ENCODE data around the gene SOX6.

Gene SOX6

GRCh38 chr11:16356057-16356760, at the start of gene SOX6:
Gene SOX6 (minus strand): TSS chr11:16356546. CDS start chr11:16341248, 15,298 bp downstream.
- Histone ChIP-seq H3K27ac (no peak within 1 kb of the TSS), H3K27me3 (no peaks in the 10 kb centered on the region), H3K4me3 (ENCODE audit: low read depth in 1 of 2, low read length in 1 of 2) (no peak within 1 kb of the TSS), H3K4me1 (ENCODE audit: control insufficient read depth in 1 of 2, insufficient read depth in 1 of 2, low read depth in 1 of 2, low read length in 1 of 2) (no peaks in the 10 kb centered on the region), H3K9me3 (no peaks in the 10 kb centered on the region), H3K36me3 (no peaks in the 10 kb centered on the region)
- TF ChIP-seq CTCF (IDR thresholded peaks at IDR 0.05): no peak

GRCh38 chr11:16404781-16405285, 48.5 kb upstream of the SOX6 start:
- H3K4me1 ChIP-seq (ENCODE audit: control insufficient read depth in 1 of 2, insufficient read depth in 1 of 2, low read depth in 1 of 2, low read length in 1 of 2): no peaks in the 10 kb centered on the region
- TF ChIP-seq CTCF (IDR thresholded peaks at IDR 0.05): no peak
- no peaks in the 10 kb centered on the region for H3K27me3 ChIP-seq

GRCh38 chr11:16403851-16404250, 47.5 kb upstream of the SOX6 start:
- Histone ChIP-seq H3K27ac (no peak overlapping the region), H3K4me1 (ENCODE audit: control insufficient read depth in 1 of 2, insufficient read depth in 1 of 2, low read depth in 1 of 2, low read length in 1 of 2) (no peaks in the 10 kb centered on the region), H3K27me3 (no peaks in the 10 kb centered on the region), H3K9me3 (no peaks in the 10 kb centered on the region), H3K4me3 (ENCODE audit: low read depth in 1 of 2, low read length in 1 of 2) (no peak overlapping the region), H3K36me3 (no peaks in the 10 kb centered on the region)
- TF ChIP-seq CTCF (IDR thresholded peaks at IDR 0.05): no peak

More at GRCh38 chr11:16404781-16405285, 48.5 kb upstream of the SOX6 start:
- Histone ChIP-seq H3K9me3 (no peaks in the 10 kb centered on the region), H3K36me3 (no peaks in the 10 kb centered on the region), H3K4me3 (ENCODE audit: low read depth in 1 of 2, low read length in 1 of 2) (no peak overlapping the region), H3K27ac (no peak overlapping the region)

- H3K4me3 ChIP-seq (ENCODE audit: low read depth in 1 of 2, low read length in 1 of 2): no peak overlapping the region
- no peaks in the 10 kb centered on the region for H3K9me3 ChIP-seq
- no peaks in the 10 kb centered on the region for H3K4me1 ChIP-seq (ENCODE audit: control insufficient read depth in 1 of 2, insufficient read depth in 1 of 2, low read depth in 1 of 2, low read length in 1 of 2)
- no peaks in the 10 kb centered on the region for H3K36me3 ChIP-seq
- no peaks in the 10 kb centered on the region for H3K27me3 ChIP-seq
- no peak for TF ChIP-seq CTCF (IDR thresholded peaks at IDR 0.05)
- no peak overlapping the region for H3K27ac ChIP-seq
Measured at GRCh38 chr11:16403448-16403803, 47.1 kb upstream of the SOX6 start.

GRCh38 chr11:16402654-16403447, 46.5 kb upstream of the SOX6 start:
- Histone ChIP-seq H3K36me3 (no peaks in the 10 kb centered on the region), H3K4me3 (ENCODE audit: low read depth in 1 of 2, low read length in 1 of 2) (no peak overlapping the region), H3K9me3 (no peaks in the 10 kb centered on the region), H3K27ac (no peak overlapping the region), H3K4me1 (ENCODE audit: control insufficient read depth in 1 of 2, insufficient read depth in 1 of 2, low read depth in 1 of 2, low read length in 1 of 2) (no peaks in the 10 kb centered on the region), H3K27me3 (no peaks in the 10 kb centered on the region)
- no peak for TF ChIP-seq CTCF (IDR thresholded peaks at IDR 0.05)
